Astrocyte (in vitro differentiated cells and primary cell): ENCODE data around the gene P2RY13. TPM values are rescaled to one million over a fixed set of nuclear protein-coding genes. Genes with fewer than 3 reads are reported as not detected.

Experiments
- DNase-seq: peaks from one replicate; pipeline ENCODE4 v3.0.0-alpha.2; 2010; ENCODE audit warnings: low read depth
- FAIRE-seq: peaks from 2 replicates; lab custom pipeline; 2011; peaks lifted over from hg19 to GRCh38; lab: Jason Lieb, UNC
- H2AFZ ChIP-seq: 2 replicates; pipeline ENCODE4 v1.6.0; 2012; ENCODE audit warnings: low read depth, low read length, inconsistent platforms
- H3K27ac ChIP-seq: 2 replicates; pipeline ENCODE4 v1.5.1; 2011; ENCODE audit warnings: low read depth, low read length, inconsistent platforms
- H3K27me3 ChIP-seq: 2 replicates; pipeline ENCODE4 v1.6.0; 2011; ENCODE audit warnings: low read length, inconsistent platforms; ENCODE audit not compliant: insufficient read depth
- H3K36me3 ChIP-seq: 2 replicates; pipeline ENCODE4 v1.5.1; 2011; ENCODE audit warnings: low read length, inconsistent platforms; ENCODE audit not compliant: insufficient read depth
- H3K4me1 ChIP-seq: 2 replicates; pipeline ENCODE4 v1.5.1; 2011; ENCODE audit warnings: low read length, inconsistent platforms; ENCODE audit not compliant: insufficient read depth
- H3K4me2 ChIP-seq: 2 replicates; pipeline ENCODE4 v1.6.0; 2012; ENCODE audit warnings: low read length, inconsistent platforms
- H3K4me3 ChIP-seq: 2 replicates; pipeline ENCODE4 v1.5.1; 2011; ENCODE audit warnings: low read depth, mild to moderate bottlenecking, low read length, inconsistent platforms; ENCODE audit not compliant: insufficient read depth
- H3K79me2 ChIP-seq: 2 replicates; pipeline ENCODE4 v1.6.0; 2012; ENCODE audit warnings: mild to moderate bottlenecking, low read length, inconsistent platforms; ENCODE audit not compliant: insufficient read depth
- H3K9ac ChIP-seq: 2 replicates; pipeline ENCODE4 v1.6.0; 2012; ENCODE audit warnings: mild to moderate bottlenecking, low read length, inconsistent platforms
- H3K9me3 ChIP-seq: 2 replicates; pipeline ENCODE4 v1.5.1; 2012; ENCODE audit warnings: low read depth, mild to moderate bottlenecking, low read length, inconsistent platforms; ENCODE audit not compliant: insufficient read depth
- H4K20me1 ChIP-seq: 2 replicates; pipeline ENCODE4 v1.6.0; 2012; ENCODE audit warnings: low read length, inconsistent platforms; ENCODE audit not compliant: insufficient read depth
- H3K27ac Mint-ChIP-seq: one replicate; pipeline ENCODE4 v1.8.0; 2021; ENCODE audit warnings: mild to moderate bottlenecking, mixed read lengths; ENCODE audit not compliant: unreplicated experiment
- H3K27me3 Mint-ChIP-seq: one replicate; pipeline ENCODE4 v1.8.0; 2021; ENCODE audit warnings: low read depth, mixed read lengths; ENCODE audit not compliant: unreplicated experiment
- H3K36me3 Mint-ChIP-seq: one replicate; pipeline ENCODE4 v1.8.0; 2021; ENCODE audit warnings: low read depth, mixed read lengths; ENCODE audit not compliant: unreplicated experiment
- H3K4me1 Mint-ChIP-seq: one replicate; pipeline ENCODE4 v1.8.0; 2021; ENCODE audit warnings: low read depth, mixed read lengths; ENCODE audit not compliant: unreplicated experiment
- H3K4me3 Mint-ChIP-seq: one replicate; pipeline ENCODE4 v1.8.0; 2021; ENCODE audit warnings: mild to moderate bottlenecking, moderate library complexity, mixed read lengths; ENCODE audit not compliant: unreplicated experiment
- H3K9me3 Mint-ChIP-seq: one replicate; pipeline ENCODE4 v1.8.0; 2021; ENCODE audit warnings: mild to moderate bottlenecking, mixed read lengths; ENCODE audit not compliant: unreplicated experiment
- EZH2 ChIP-seq: IDR thresholded peaks from 2 replicates; pipeline ENCODE4 v1.6.1; 2012; ENCODE audit warnings: mild to moderate bottlenecking, low read length, inconsistent platforms; ENCODE audit not compliant: insufficient read depth
- total RNA-seq: library from RNA; stranded (reverse); gene quantifications from 2 replicates; pipeline ENCODE4 v1.2.1, GENCODE V29; 2021
- TF ChIP-seq, protein P1 (sequence below): IDR thresholded peaks from 2 replicates; pipeline ENCODE4 v1.5.1; 2011; ENCODE audit warnings: low read depth, mild to moderate bottlenecking, inconsistent platforms, low read length, moderate library complexity; ENCODE audit not compliant: insufficient read depth

The P2RY13 gene
- total RNA-seq, 1 donor from 2014 or later = not detected

DNA sequence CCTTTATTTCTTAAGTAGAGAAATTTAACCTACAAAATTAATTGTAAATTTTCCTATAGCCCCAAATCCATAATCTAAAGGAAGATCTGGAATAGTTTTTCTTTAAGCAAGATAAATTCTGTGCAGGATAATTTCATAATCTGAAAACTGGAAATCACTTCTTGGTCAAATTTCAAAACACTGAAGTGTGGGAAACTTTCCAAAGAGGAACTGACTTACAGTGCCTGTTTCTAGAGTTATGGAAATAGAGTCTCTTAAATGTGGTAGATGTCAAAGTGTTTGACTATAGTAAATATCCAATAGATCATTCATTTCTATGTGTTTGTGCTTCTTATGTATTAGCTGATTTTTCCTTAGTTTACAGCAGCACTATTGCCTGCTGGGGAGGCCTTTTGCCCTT lies 1.6 kb upstream of the P2RY13 start:
- no peak for FAIRE-seq

DNA sequence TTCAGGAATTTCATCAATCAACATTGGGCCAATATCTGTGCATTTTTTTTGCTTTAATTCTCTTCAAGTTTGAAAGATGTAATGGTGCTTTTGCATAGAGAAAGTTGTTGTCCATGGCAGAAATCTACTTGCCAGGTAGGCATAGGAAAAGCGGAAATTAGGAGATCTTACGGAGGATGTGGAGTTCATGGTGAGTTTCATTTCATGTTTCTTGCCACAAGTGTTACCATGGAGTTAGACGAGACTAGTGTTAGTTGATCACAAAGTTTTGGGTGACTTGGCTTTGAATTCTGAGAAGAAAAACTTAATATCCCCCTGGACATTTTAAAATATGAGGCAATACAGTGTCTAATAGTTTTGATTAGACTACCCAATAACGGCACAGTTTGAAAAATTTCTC lies 1.0 kb upstream of the P2RY13 start:
- H3K9me3 Mint-ChIP-seq = no peaks in the 10 kb centered on the region
- Histone ChIP-seq H3K4me3 (no peak overlapping the region), H3K4me1 (no peaks in the 10 kb centered on the region), H3K4me2 (no peak overlapping the region), H3K27ac (no peak overlapping the region), H3K79me2 (no peaks in the 10 kb centered on the region), H4K20me1 (no peaks in the 10 kb centered on the region), H3K9ac (no peak overlapping the region), H3K9me3 (no peaks in the 10 kb centered on the region), H2AFZ (no peak overlapping the region), H3K36me3 (no peaks in the 10 kb centered on the region), H3K27me3 (no peaks in the 10 kb centered on the region)
- H3K4me3 Mint-ChIP-seq = no peak overlapping the region
- FAIRE-seq (no peak), DNase-seq (no peak)
- TF ChIP-seq EZH2 = no peak
- TF ChIP-seq, protein P1, sequence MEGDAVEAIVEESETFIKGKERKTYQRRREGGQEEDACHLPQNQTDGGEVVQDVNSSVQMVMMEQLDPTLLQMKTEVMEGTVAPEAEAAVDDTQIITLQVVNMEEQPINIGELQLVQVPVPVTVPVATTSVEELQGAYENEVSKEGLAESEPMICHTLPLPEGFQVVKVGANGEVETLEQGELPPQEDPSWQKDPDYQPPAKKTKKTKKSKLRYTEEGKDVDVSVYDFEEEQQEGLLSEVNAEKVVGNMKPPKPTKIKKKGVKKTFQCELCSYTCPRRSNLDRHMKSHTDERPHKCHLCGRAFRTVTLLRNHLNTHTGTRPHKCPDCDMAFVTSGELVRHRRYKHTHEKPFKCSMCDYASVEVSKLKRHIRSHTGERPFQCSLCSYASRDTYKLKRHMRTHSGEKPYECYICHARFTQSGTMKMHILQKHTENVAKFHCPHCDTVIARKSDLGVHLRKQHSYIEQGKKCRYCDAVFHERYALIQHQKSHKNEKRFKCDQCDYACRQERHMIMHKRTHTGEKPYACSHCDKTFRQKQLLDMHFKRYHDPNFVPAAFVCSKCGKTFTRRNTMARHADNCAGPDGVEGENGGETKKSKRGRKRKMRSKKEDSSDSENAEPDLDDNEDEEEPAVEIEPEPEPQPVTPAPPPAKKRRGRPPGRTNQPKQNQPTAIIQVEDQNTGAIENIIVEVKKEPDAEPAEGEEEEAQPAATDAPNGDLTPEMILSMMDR = no peak
- H3K27me3 Mint-ChIP-seq = no peaks in the 10 kb centered on the region
- H3K27ac Mint-ChIP-seq = no peak overlapping the region
- H3K4me1 Mint-ChIP-seq = no peaks in the 10 kb centered on the region
- no peaks in the 10 kb centered on the region for H3K36me3 Mint-ChIP-seq

More for the DNA sequence above, 1.6 kb upstream of the P2RY13 start:
- no peaks in the 10 kb centered on the region for H3K36me3 ChIP-seq
- no peaks in the 10 kb centered on the region for H4K20me1 ChIP-seq
- no peak for TF ChIP-seq EZH2
- TF ChIP-seq, protein P1 = no peak
- Mint-ChIP-seq H3K9me3 (no peaks in the 10 kb centered on the region), H3K36me3 (no peaks in the 10 kb centered on the region), H3K4me3 (no peak overlapping the region), H3K27ac (no peak overlapping the region), H3K4me1 (no peaks in the 10 kb centered on the region), H3K27me3 (no peaks in the 10 kb centered on the region)
- DNase-seq = no peak
- no peak overlapping the region for H2AFZ ChIP-seq
- H3K9ac ChIP-seq = no peak overlapping the region
- no peaks in the 10 kb centered on the region for H3K79me2 ChIP-seq
- no peaks in the 10 kb centered on the region for H3K4me1 ChIP-seq
- no peak overlapping the region for H3K4me3 ChIP-seq
- no peaks in the 10 kb centered on the region for H3K9me3 ChIP-seq
- H3K27ac ChIP-seq = no peak overlapping the region
- no peak overlapping the region for H3K4me2 ChIP-seq
- H3K27me3 ChIP-seq = no peaks in the 10 kb centered on the region

DNA sequence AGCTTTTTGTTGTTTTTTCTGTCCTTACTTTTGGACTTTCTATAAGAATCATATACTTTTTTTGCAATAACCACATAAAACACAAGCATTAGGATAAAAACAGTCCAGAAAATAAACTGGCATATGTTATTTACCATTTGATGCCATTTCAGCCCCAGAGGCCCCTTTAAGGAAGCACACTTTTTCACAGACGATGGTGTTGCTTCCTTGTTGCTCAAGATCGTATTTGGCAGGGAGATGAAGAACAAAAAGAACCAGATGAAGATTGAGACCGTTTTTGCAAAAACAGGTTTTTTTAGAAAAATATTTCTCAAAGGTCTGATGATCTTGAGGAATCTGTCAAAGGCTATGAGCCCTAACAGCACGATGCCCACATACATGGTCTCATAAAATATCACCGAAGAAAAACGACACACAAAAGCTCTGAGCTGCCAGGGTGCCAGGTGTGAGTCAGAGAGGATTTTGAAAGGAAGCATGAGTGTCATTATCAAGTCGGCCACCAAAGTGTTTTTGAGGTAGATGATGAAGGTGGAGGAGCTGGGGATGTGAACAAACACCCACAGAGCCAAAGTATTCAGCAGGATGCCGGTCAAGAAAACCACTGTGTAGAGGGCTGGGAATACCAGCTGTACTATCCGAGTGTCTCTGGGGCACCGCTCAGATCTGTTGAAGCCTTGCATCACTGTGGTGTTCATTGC lies 902 bp downstream of the P2RY13 start:
- DNase-seq (no peak), FAIRE-seq (no peak)
- no peaks in the 10 kb centered on the region for H3K9me3 Mint-ChIP-seq
- Histone ChIP-seq H3K36me3 (no peaks in the 10 kb centered on the region), H4K20me1 (no peaks in the 10 kb centered on the region), H3K9ac (no peak overlapping the region), H3K4me2 (no peak overlapping the region), H3K27ac (no peak overlapping the region), H3K4me3 (no peak overlapping the region), H3K79me2 (no peaks in the 10 kb centered on the region), H3K27me3 (no peaks in the 10 kb centered on the region), H2AFZ (no peak overlapping the region), H3K4me1 (no peaks in the 10 kb centered on the region), H3K9me3 (no peaks in the 10 kb centered on the region)
- no peaks in the 10 kb centered on the region for H3K36me3 Mint-ChIP-seq
- no peak overlapping the region for H3K27ac Mint-ChIP-seq
- no peaks in the 10 kb centered on the region for H3K27me3 Mint-ChIP-seq
- no peaks in the 10 kb centered on the region for H3K4me1 Mint-ChIP-seq
- no peak for TF ChIP-seq EZH2
- TF ChIP-seq, protein P1 = no peak
- H3K4me3 Mint-ChIP-seq = no peak overlapping the region
